K562 (cell line): ENCODE measurements around the gene ZMYND8. TPM values are rescaled to one million over a fixed set of nuclear protein-coding genes. Genes with fewer than 3 reads are reported as not detected.

Experiments used
- AFF4 ChIP-seq: sonication (generic); formaldehyde crosslinking; IDR thresholded peaks from 2 replicates; pipeline ENCODE4 v1.8.0; 2023; ENCODE audit warnings: mild to moderate bottlenecking, missing genetic modification reagents
- ATF1 ChIP-seq, 2 experiments: fragments of 450-650 bp in 1 of 2; IDR thresholded peaks; 2 replicates each; pipeline ENCODE4 v1.6.1; 2016; ENCODE audit warnings: missing compliant biosample characterization in 1 of 2, missing genetic modification characterization in 1 of 2
- CBFA2T2 ChIP-seq: fragments of 450-650 bp; conservative IDR thresholded peaks from 2 replicates; pipeline ENCODE4 v1.6.1; 2017; ENCODE audit warnings: mild to moderate bottlenecking
- FOXK2 ChIP-seq, 2 experiments: fragments of 450-650 bp; IDR thresholded peaks in 1 of 2; conservative IDR thresholded peaks in 1 of 2; 2 replicates each; pipeline ENCODE4 v1.6.1; 2016; ENCODE audit warnings: low read depth in 2 of 2, mild to moderate bottlenecking in 1 of 2
- HNRNPK ChIP-seq: fragments of 200-400 bp; formaldehyde crosslinking; IDR thresholded peaks from one replicate; pipeline ENCODE4 v1.6.1; 2018; ENCODE audit warnings: mild to moderate bottlenecking, low read depth, low read length; ENCODE audit not compliant: poor library complexity, severe bottlenecking
- MAFF ChIP-seq: IDR thresholded peaks from 2 replicates; pipeline ENCODE4 v1.6.1; 2012; ENCODE audit warnings: low read length, improper control_type of control experiment
- RBBP5 ChIP-seq: fragments of 200-600 bp; sonication (generic); IDR thresholded peaks from 2 replicates; pipeline ENCODE4 v1.6.1; 2012; ENCODE audit warnings: borderline replicate concordance, mild to moderate bottlenecking, low read length, control low read depth, inconsistent platforms; ENCODE audit not compliant: insufficient read depth, poor library complexity, severe bottlenecking
- RCOR1 ChIP-seq, 2 experiments: IDR thresholded peaks; 2 replicates each; pipeline ENCODE4 v1.6.1; 2012; ENCODE audit warnings: low read depth in 2 of 2, low read length in 2 of 2, borderline replicate concordance in 1 of 2, improper control_type of control experiment in 1 of 2
- SREBF1 ChIP-seq: fragments of 150-350 bp; IDR thresholded peaks from 2 replicates; pipeline ENCODE4 v1.6.1; 2014; ENCODE audit warnings: antibody characterized with exemption, low read depth, low read length, borderline replicate concordance
- TAF1 ChIP-seq: IDR thresholded peaks from 2 replicates; pipeline ENCODE4 v1.6.1; 2011; ENCODE audit warnings: mild to moderate bottlenecking, low read length, moderate library complexity; ENCODE audit not compliant: insufficient read depth, control insufficient read depth, severe bottlenecking; ENCODE audit errors: extremely low read depth
- polyA plus RNA-seq, 8 experiments: library from polyadenylated mRNA; depleted of rRNA in 4 of 8; stranded (reverse) in 5 of 8; unstranded in 3 of 8; fragments of >200 nt; fragmentation: Nextera tagmentation in 2 of 8; fragmentation: Illumina TruSeq in 1 of 8; extraction: Ambion mirVana in 2 of 8; extraction: Trizol in 1 of 8; gene quantifications; 2 replicates each; pipeline versions ENCODE4 v1.2.1 to v1.2.3, GENCODE V29; 2011 to 2014; ENCODE audit warnings: inconsistent platforms in 1 of 8, missing spikeins in 1 of 8
- total RNA-seq, 7 experiments: library from RNA; depleted of rRNA in 6 of 7; stranded (reverse); fragments of >200 nt in 6 of 7; fragmentation: Illumina TruSeq in 2 of 7; extraction: Trizol in 2 of 7; gene quantifications; 2 replicates each; pipeline versions ENCODE4 v1.2.1 to v1.2.3, GENCODE V29; 2011 to 2021; ENCODE audit warnings: low replicate concordance in 1 of 7
- TF ChIP-seq, protein P1 (sequence below): fragments of 450-650 bp; conservative IDR thresholded peaks from 2 replicates; pipeline ENCODE4 v1.6.1; 2016; ENCODE audit warnings: missing genetic modification characterization, low read depth, mild to moderate bottlenecking, missing compliant biosample characterization, moderate library complexity
- TF ChIP-seq, protein P2 (sequence below): sonication (generic); formaldehyde crosslinking; IDR thresholded peaks from 2 replicates; pipeline ENCODE4 v1.8.0; 2022; ENCODE audit warnings: missing genetic modification reagents, mild to moderate bottlenecking, borderline replicate concordance
- TF ChIP-seq, protein P3 (sequence below): fragments of 250-450 bp; sonication (Bioruptor Pico); IDR thresholded peaks from 2 replicates; pipeline ENCODE4 v1.4.0; 2020; ENCODE audit warnings: mild to moderate bottlenecking
- TF ChIP-seq, protein P4 (sequence below): fragments of 450-650 bp; conservative IDR thresholded peaks from 2 replicates; pipeline ENCODE4 v1.6.1; 2016; ENCODE audit warnings: missing genetic modification characterization, low read depth, mild to moderate bottlenecking, control low read depth, missing compliant biosample characterization

Gene ZMYND8
- total and polyA plus RNA-seq, 9 of the 15 experiments (the other 6 are each of a cell fraction or from before 2014, with no cell fraction given): 31.8 to 148 (median 71.9) TPM

DNA sequence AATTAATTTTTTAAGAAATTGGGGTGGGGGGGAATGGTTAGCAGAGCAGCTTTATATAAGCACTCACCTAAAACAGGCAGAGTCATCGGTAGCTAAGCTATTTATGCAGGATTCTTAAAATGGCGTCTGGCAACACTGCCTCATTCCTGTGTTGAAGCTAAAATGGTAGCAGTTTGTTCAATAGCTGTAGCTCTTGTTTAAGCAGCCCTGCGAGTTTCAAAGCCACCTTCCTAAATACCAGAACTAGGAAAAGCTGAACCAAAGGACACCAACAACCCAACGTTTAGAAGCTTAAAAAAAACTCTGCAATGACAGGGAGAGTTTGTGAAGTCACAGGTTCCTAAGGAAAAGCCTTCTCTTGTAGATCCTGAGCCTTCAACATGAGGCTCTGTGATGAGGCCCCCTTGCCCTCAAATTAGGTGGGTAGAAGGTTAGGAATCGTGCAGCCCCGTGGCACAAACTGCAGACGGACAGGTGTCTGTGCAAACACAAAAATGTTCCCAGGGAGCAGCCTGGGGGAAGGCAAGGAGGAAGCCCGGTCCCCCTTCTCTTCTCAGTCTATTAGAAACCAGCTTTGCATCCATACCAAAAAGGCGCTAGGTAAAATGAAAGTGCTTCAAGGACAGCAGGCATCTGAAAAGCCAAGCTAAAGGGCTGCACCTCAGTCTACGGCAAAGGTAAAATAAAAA is 4.7 kb downstream of the ZMYND8 start (continued):
- TF ChIP-seq RBBP5 (peak; percentile 62), CBFA2T2 (no peak), AFF4 (no peak), SREBF1 (no peak), RCOR1 (IDR thresholded peaks at IDR 0.05; ENCODE audit: borderline replicate concordance in 1 of 2, low read depth in 2 of 2, low read length in 2 of 2) (no peak), MAFF (no peak), TAF1 (peak; percentile 24), ATF1 (CRISPR knock-in tag; IDR thresholded peaks at IDR 0.05) (no peak), ATF1 (tag; IDR thresholded peaks at IDR 0.05) (no peak), FOXK2 (conservative IDR thresholded peaks at IDR 0.05 in 1 of 2, IDR thresholded peaks at IDR 0.05 in 1 of 2; ENCODE audit: low read depth in 2 of 2) (no peak), HNRNPK (no peak)
- TF ChIP-seq, protein P1, sequence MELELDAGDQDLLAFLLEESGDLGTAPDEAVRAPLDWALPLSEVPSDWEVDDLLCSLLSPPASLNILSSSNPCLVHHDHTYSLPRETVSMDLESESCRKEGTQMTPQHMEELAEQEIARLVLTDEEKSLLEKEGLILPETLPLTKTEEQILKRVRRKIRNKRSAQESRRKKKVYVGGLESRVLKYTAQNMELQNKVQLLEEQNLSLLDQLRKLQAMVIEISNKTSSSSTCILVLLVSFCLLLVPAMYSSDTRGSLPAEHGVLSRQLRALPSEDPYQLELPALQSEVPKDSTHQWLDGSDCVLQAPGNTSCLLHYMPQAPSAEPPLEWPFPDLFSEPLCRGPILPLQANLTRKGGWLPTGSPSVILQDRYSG (tag): peak; percentile 84
- TF ChIP-seq, protein P2, sequence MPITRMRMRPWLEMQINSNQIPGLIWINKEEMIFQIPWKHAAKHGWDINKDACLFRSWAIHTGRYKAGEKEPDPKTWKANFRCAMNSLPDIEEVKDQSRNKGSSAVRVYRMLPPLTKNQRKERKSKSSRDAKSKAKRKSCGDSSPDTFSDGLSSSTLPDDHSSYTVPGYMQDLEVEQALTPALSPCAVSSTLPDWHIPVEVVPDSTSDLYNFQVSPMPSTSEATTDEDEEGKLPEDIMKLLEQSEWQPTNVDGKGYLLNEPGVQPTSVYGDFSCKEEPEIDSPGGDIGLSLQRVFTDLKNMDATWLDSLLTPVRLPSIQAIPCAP (CRISPR knock-in tag): no peak
- TF ChIP-seq, protein P3, sequence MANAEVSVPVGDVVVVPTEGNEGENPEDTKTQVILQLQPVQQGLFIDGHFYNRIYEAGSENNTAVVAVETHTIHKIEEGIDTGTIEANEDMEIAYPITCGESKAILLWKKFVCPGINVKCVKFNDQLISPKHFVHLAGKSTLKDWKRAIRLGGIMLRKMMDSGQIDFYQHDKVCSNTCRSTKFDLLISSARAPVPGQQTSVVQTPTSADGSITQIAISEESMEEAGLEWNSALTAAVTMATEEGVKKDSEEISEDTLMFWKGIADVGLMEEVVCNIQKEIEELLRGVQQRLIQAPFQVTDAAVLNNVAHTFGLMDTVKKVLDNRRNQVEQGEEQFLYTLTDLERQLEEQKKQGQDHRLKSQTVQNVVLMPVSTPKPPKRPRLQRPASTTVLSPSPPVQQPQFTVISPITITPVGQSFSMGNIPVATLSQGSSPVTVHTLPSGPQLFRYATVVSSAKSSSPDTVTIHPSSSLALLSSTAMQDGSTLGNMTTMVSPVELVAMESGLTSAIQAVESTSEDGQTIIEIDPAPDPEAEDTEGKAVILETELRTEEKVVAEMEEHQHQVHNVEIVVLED (CRISPR knock-in tag): peak; percentile 49; the same call in 1 of the 2 replicates
- TF ChIP-seq, protein P4, sequence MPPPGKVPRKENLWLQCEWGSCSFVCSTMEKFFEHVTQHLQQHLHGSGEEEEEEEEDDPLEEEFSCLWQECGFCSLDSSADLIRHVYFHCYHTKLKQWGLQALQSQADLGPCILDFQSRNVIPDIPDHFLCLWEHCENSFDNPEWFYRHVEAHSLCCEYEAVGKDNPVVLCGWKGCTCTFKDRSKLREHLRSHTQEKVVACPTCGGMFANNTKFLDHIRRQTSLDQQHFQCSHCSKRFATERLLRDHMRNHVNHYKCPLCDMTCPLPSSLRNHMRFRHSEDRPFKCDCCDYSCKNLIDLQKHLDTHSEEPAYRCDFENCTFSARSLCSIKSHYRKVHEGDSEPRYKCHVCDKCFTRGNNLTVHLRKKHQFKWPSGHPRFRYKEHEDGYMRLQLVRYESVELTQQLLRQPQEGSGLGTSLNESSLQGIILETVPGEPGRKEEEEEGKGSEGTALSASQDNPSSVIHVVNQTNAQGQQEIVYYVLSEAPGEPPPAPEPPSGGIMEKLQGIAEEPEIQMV (tag): peak; percentile 44; the same call in 1 of the 2 replicates
